ENCODE measurements around the gene SLC16A1. TPM values are rescaled to one million over a fixed set of nuclear protein-coding genes. Genes with fewer than 3 reads are reported as not detected.

The SLC16A1 gene
- total RNA-seq, 4 donors from 2014 or later, result 10.2 to 53.8 (median 18.4) TPM

- TF ChIP-seq CTCF (IDR thresholded peaks at IDR 0.05; ENCODE audit: low read depth), result no peak
Observed at GRCh38 chr1:112888630-112889029, 67.4 kb downstream of the SLC16A1 start.

- no peak for TF ChIP-seq CTCF (IDR thresholded peaks at IDR 0.05; ENCODE audit: low read depth)
Observed at GRCh38 chr1:112887599-112888283, 68.3 kb downstream of the SLC16A1 start.

- TF ChIP-seq CTCF (IDR thresholded peaks at IDR 0.05; ENCODE audit: low read depth), result no peak
Observed at GRCh38 chr1:112882271-112882744, 73.7 kb downstream of the SLC16A1 start.

- no peak for TF ChIP-seq CTCF (IDR thresholded peaks at IDR 0.05; ENCODE audit: low read depth)
Observed at GRCh38 chr1:112881742-112882127, 74.3 kb downstream of the SLC16A1 start.

- no peak for TF ChIP-seq CTCF (IDR thresholded peaks at IDR 0.05; ENCODE audit: low read depth)
Observed at GRCh38 chr1:112879834-112880233, 76.2 kb downstream of the SLC16A1 start.

GRCh38 chr1:112878321-112878720, 77.7 kb downstream of the SLC16A1 start:
- no peak for TF ChIP-seq CTCF (IDR thresholded peaks at IDR 0.05; ENCODE audit: low read depth)

- no peak for TF ChIP-seq CTCF (IDR thresholded peaks at IDR 0.05; ENCODE audit: low read depth)
Observed at GRCh38 chr1:112877750-112878149, 78.2 kb downstream of the SLC16A1 start.
